SK-N-MC (cell line): ENCODE results near the gene KRT3.

Source experiments
- EZH2 ChIP-seq: fragments of 200-600 bp; sonication (generic); IDR thresholded peaks from one replicate; pipeline ENCODE4 v1.6.1; 2017; ENCODE audit warnings: antibody characterized with exemption
- FOXP2 ChIP-seq: optimal IDR thresholded peaks from 2 replicates; pipeline ENCODE3; 2011; ENCODE audit warnings: mild to moderate bottlenecking, moderate library complexity; ENCODE audit not compliant: insufficient read depth; ENCODE audit errors: extremely low read length, control extremely low read depth
- POLR2AphosphoS5 ChIP-seq: IDR thresholded peaks from 2 replicates; pipeline ENCODE4 v1.6.1; 2012; ENCODE audit warnings: mild to moderate bottlenecking, low read depth, low read length, borderline replicate concordance

- TF ChIP-seq EZH2: no peak
- no peak for TF ChIP-seq POLR2AphosphoS5
- no peak for TF ChIP-seq FOXP2
Observed at GRCh38 chr12:52811191-52812072, 15.5 kb upstream of the KRT3 start.
